OCI-LY1 (cell line): ENCODE results near the gene IDH3A.

Experiments
- H2AFZ ChIP-seq: fragments of 200-600 bp; sonication (generic), shearing (Covaris generic); 2 replicates; pipeline ENCODE4 v1.6.0; 2014; ENCODE audit warnings: antibody characterized with exemption, mild to moderate bottlenecking, low read length
- H3F3A ChIP-seq: fragments of 200-600 bp; sonication (generic), shearing (Covaris generic); 2 replicates; pipeline ENCODE4 v1.6.0; 2014; ENCODE audit warnings: mild to moderate bottlenecking, antibody characterized with exemption, low read length, moderate library complexity; ENCODE audit not compliant: insufficient read depth
- H3K27ac ChIP-seq: fragments of 200-600 bp; sonication (generic); 2 replicates; pipeline ENCODE4 v1.5.1; 2014; ENCODE audit warnings: low read length, mixed run types, mild to moderate bottlenecking, low read depth; ENCODE audit not compliant: poor library complexity, severe bottlenecking
- H3K27me3 ChIP-seq: fragments of 200-600 bp; sonication (generic); 2 replicates; pipeline ENCODE4 v1.6.0; 2014; ENCODE audit warnings: antibody characterized with exemption, mild to moderate bottlenecking, low read length, moderate library complexity; ENCODE audit not compliant: insufficient read depth
- H3K36me3 ChIP-seq: fragments of 200-600 bp; sonication (generic); 2 replicates; pipeline ENCODE4 v1.6.1; 2014; ENCODE audit warnings: mild to moderate bottlenecking, antibody characterized with exemption, low read length, moderate library complexity, mixed read lengths; ENCODE audit not compliant: insufficient read depth
- H3K4me1 ChIP-seq: fragments of 200-600 bp; sonication (generic); 2 replicates; pipeline ENCODE4 v1.5.1; 2014; ENCODE audit warnings: mild to moderate bottlenecking, low read length, moderate library complexity; ENCODE audit not compliant: insufficient read depth, severe bottlenecking
- H3K4me2 ChIP-seq: fragments of 200-600 bp; sonication (generic), shearing (Covaris generic); 2 replicates; pipeline ENCODE4 v1.6.1; 2014; ENCODE audit warnings: low read length
- H3K4me3 ChIP-seq: fragments of 200-600 bp; sonication (generic); 2 replicates; pipeline ENCODE4 v1.5.1; 2014; ENCODE audit warnings: low read length, low read depth, mild to moderate bottlenecking, mixed read lengths; ENCODE audit not compliant: poor library complexity, severe bottlenecking
- H3K79me2 ChIP-seq: fragments of 200-600 bp; shearing (Covaris generic); 2 replicates; pipeline ENCODE4 v1.6.1; 2016; ENCODE audit warnings: mixed run types, low read length, mixed read lengths; ENCODE audit not compliant: insufficient read depth
- H3K9ac ChIP-seq: fragments of 200-600 bp; sonication (generic), shearing (Covaris generic); 2 replicates; pipeline ENCODE4 v1.6.1; 2014; ENCODE audit warnings: mild to moderate bottlenecking, low read length, mixed read lengths
- H3K9me2 ChIP-seq: fragments of 200-600 bp; sonication (generic), shearing (Covaris generic); 2 replicates; pipeline ENCODE4 v1.6.1; 2014; ENCODE audit warnings: low read depth, mild to moderate bottlenecking, low read length, mixed read lengths
- H3K9me3 ChIP-seq: fragments of 200-600 bp; shearing (Covaris generic); 2 replicates; pipeline ENCODE4 v1.6.1; 2014; ENCODE audit warnings: low read length, mixed read lengths
- H4K20me1 ChIP-seq: fragments of 200-600 bp; sonication (generic), shearing (Covaris generic); 2 replicates; pipeline ENCODE4 v1.6.0; 2016; ENCODE audit warnings: mild to moderate bottlenecking, low read length; ENCODE audit not compliant: insufficient read depth
- EZH2 ChIP-seq: fragments of 200-600 bp; sonication (generic), shearing (Covaris generic); IDR thresholded peaks from 2 replicates; pipeline ENCODE4 v1.8.0; 2017; ENCODE audit warnings: borderline replicate concordance, mixed run types, mild to moderate bottlenecking, antibody characterized with exemption, low read length, moderate library complexity, mixed read lengths
- TF ChIP-seq, protein P1 (sequence below): fragments of 200-600 bp; sonication (generic), shearing (Covaris generic); IDR thresholded peaks from 2 replicates; pipeline ENCODE4 v1.5.1; 2017; ENCODE audit warnings: mild to moderate bottlenecking, antibody characterized with exemption, low read length, moderate library complexity, mixed read lengths

IDH3A gene

DNA sequence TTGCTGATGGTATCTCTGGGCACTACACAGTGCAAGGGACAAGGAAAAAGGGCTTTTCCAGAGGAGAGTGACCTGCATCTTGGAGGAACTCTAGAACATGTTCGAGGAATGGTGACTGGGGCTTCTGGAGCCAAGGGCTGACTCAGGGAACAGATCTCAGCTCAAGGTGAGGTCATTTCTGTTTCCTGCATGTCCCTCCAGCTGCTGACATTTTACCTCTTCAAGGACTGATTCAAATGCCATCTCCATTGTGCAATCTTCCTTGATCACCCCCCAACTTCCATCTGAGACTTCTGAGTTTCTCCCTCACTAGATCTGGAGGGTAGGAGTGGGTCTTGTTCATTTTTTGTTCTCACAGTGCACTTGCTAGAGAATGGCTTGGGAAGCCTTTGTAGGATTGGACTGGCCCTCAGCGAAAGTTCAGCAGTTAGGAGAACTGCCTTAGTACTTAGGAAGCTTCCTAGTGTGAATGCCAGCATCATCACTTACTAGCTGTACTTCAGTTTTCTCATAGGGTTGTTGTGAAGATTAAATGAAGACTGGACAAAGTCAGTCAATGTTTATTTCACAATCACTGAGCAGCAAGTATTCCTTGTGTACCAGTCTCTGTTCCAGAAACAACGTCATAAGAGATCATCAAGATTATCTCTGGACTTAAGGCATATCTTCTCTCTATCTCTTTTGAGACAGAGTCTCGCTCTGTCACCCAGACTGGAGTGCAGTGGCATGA lies 2.6 kb upstream of the IDH3A start:
- no peaks in the 10 kb centered on the region for H3F3A ChIP-seq
- H3K9ac ChIP-seq, result no peak overlapping the region
- no peaks in the 10 kb centered on the region for H3K27me3 ChIP-seq
- peaks cover 16% of the 10 kb centered on the region for H3K79me2 ChIP-seq
- H4K20me1 ChIP-seq, result no peaks in the 10 kb centered on the region
- H3K27ac ChIP-seq, result no peak overlapping the region
- no peak for TF ChIP-seq EZH2
- TF ChIP-seq, protein P1, sequence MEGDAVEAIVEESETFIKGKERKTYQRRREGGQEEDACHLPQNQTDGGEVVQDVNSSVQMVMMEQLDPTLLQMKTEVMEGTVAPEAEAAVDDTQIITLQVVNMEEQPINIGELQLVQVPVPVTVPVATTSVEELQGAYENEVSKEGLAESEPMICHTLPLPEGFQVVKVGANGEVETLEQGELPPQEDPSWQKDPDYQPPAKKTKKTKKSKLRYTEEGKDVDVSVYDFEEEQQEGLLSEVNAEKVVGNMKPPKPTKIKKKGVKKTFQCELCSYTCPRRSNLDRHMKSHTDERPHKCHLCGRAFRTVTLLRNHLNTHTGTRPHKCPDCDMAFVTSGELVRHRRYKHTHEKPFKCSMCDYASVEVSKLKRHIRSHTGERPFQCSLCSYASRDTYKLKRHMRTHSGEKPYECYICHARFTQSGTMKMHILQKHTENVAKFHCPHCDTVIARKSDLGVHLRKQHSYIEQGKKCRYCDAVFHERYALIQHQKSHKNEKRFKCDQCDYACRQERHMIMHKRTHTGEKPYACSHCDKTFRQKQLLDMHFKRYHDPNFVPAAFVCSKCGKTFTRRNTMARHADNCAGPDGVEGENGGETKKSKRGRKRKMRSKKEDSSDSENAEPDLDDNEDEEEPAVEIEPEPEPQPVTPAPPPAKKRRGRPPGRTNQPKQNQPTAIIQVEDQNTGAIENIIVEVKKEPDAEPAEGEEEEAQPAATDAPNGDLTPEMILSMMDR, result no peak
- H3K4me2 ChIP-seq, result no peak overlapping the region
- no peak overlapping the region for H2AFZ ChIP-seq
- H3K4me3 ChIP-seq, result no peak overlapping the region
- peaks cover 22% of the 10 kb centered on the region for H3K4me1 ChIP-seq
- no peaks in the 10 kb centered on the region for H3K9me2 ChIP-seq
- no peaks in the 10 kb centered on the region for H3K36me3 ChIP-seq
- no peaks in the 10 kb centered on the region for H3K9me3 ChIP-seq

DNA sequence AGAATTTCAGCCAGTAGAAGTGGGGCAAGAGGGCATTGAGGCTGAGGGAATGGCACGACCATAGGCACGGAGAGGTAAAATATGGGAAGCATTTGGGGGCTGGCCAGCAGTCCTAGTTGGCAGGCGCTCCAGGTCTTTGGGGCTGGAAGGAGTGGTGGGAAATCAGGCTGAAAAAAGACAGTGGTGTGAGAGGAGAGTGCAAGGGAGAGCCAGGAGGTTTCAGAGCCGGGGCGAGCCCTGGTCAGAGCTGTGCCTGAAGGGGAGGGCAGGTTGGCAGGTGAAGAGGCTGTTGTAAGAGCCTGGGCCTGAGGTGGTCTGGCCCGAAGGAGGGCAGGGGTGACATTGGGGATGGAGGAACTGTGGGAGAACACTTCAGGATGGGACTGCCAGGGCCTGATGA lies 1.6 kb upstream of the IDH3A start:
- H3K36me3 ChIP-seq, result no peaks in the 10 kb centered on the region
- H3K79me2 ChIP-seq, result peaks cover 19% of the 10 kb centered on the region
- H3K4me3 ChIP-seq, result no peak overlapping the region
- no peak overlapping the region for H3K9ac ChIP-seq
- no peak overlapping the region for H3K4me2 ChIP-seq
- no peaks in the 10 kb centered on the region for H3K27me3 ChIP-seq
- H3K27ac ChIP-seq, result no peak overlapping the region
- no peaks in the 10 kb centered on the region for H3F3A ChIP-seq
- no peak for TF ChIP-seq EZH2
- TF ChIP-seq, protein P1, result no peak
- H3K4me1 ChIP-seq, result peaks cover 22% of the 10 kb centered on the region
- no peak overlapping the region for H2AFZ ChIP-seq
- H3K9me2 ChIP-seq, result no peaks in the 10 kb centered on the region
- H4K20me1 ChIP-seq, result no peaks in the 10 kb centered on the region
- no peaks in the 10 kb centered on the region for H3K9me3 ChIP-seq

DNA sequence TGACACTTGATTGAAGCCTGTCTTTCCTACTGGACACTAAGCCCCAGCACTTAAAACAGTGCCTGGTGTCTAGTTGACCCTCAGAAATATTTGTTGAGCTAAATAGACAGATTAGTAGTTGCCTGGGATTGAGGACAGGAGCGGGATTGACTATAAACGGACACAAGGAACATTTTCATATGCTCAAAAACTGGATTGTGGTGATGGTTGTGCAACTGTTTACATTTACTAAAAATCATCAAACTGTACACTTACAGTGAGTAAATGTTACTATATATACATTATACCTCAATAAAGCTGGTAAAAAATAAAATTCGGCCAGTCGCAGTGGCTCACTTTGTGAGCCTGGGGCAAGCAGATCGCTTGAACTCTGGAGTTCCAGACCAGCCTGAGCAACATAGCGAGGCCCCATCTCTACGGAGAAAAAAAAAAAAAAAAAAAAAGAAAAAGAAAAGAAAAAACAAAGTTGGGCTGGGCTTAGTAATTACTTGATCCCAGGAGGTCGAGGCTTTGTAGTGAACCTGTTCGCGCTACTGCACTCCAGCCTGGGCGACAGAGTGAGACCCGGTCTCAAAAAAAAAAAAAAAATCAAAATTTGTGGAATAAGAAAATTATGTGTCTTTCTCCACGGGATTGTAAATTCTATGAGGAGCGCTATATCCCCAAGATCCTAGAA lies 632 bp upstream of the IDH3A start:
- Histone ChIP-seq H3K27me3 (no peaks in the 10 kb centered on the region), H3K27ac (no peak overlapping the region), H2AFZ (0 out of 2 replicates have a peak overlapping the region, but pooled peaks have one; percentile 51), H3K9ac (peak overlapping the region; percentile 75), H3K36me3 (no peaks in the 10 kb centered on the region), H4K20me1 (no peaks in the 10 kb centered on the region), H3K9me3 (no peaks in the 10 kb centered on the region), H3K4me1 (peaks cover 22% of the 10 kb centered on the region), H3K9me2 (no peaks in the 10 kb centered on the region), H3K79me2 (peaks cover 26% of the 10 kb centered on the region), H3K4me3 (peak overlapping the region; percentile 92), H3K4me2 (peak overlapping the region; percentile 86), H3F3A (no peaks in the 10 kb centered on the region)
- TF ChIP-seq, protein P1, result no peak
- no peak for TF ChIP-seq EZH2
